Activated CD4-positive, alpha-beta T cell treated with anti-CD3 and anti-CD28 coated beads, Interleukin-2, amount 10 ng/mL, durations not matched to agents 24 days and 14 days (primary cell): ENCODE results near the gene WFDC1. TPM values are rescaled to one million over a fixed set of nuclear protein-coding genes. Genes with fewer than 3 reads are reported as not detected.

Source experiments
- DNase-seq: peaks from one replicate; pipeline ENCODE4 v3.0.0; 2022
- H3K27ac Mint-ChIP-seq: one replicate; pipeline ENCODE4 v1.8.0; 2022; ENCODE audit warnings: mild to moderate bottlenecking, mixed read lengths
- H3K27me3 Mint-ChIP-seq: one replicate; pipeline ENCODE4 v1.8.0; 2022; ENCODE audit warnings: mixed read lengths
- H3K36me3 Mint-ChIP-seq: one replicate; pipeline ENCODE4 v1.8.0; 2022; ENCODE audit warnings: low read depth, mild to moderate bottlenecking, mixed read lengths
- H3K4me1 Mint-ChIP-seq: one replicate; pipeline ENCODE4 v1.8.0; 2021; ENCODE audit warnings: mixed read lengths
- H3K4me3 Mint-ChIP-seq: one replicate; pipeline ENCODE4 v1.8.0; 2022; ENCODE audit warnings: mild to moderate bottlenecking, moderate library complexity, mixed read lengths
- H3K9me3 Mint-ChIP-seq: one replicate; pipeline ENCODE4 v1.8.0; 2021; ENCODE audit warnings: mixed read lengths
- intact Hi-C: fragments of 100-400 bp; cut with micrococcal nuclease; formaldehyde crosslinking; loops from one replicate; pipeline ENCODE4 v1.15.1; 2023
- total RNA-seq: library from RNA; stranded (reverse); gene quantifications from 2 replicates; pipeline ENCODE4 v1.2.3, GENCODE V29; 2022

Gene WFDC1
- total RNA-seq, 1 donor from 2014 or later, result not detected

DNA sequence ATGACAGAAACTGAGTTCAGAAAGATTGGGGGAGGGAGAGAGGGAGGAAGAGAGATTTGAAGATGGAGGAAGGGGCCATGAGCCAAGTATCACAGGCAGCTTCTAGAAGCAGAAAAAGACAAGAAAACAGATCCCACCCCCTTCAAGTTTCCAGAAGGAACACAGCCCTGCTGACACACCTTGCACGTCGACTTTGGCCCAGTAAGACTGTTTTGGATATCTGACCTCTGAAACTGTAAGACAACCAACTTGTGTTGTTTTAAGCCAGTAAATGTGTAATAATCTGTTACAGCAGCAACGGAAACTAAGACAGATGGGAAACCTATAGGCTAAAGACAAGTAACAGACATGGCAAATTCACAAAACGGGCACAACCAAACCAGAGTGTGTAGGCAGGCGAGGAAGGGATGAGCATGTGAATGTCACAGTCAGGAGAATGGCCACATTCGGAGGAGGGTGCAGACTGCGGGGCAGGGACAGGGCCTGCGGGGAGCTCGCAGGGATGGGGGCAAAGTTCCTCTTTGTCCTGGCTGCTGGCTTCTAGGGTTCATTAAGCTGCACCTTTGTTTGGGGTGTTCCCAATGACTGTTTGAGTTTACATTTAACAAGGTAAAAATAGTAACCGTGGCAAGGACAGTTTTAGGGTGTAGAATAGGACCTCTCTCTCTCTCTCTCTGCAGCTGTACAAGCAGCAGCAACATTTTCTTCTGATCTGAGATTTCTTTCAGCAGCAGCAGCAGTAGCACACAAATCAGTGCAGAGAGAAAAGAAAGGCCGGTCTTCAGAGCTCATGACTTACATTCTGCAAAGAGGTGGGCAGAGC lies 55.4 kb downstream of the WFDC1 start:
- H3K27me3 Mint-ChIP-seq, result peaks cover 6% of the 10 kb centered on the region
- no peak for DNase-seq
- no peak overlapping the region for H3K27ac Mint-ChIP-seq
- intact Hi-C loops, result no loop called here
- H3K36me3 Mint-ChIP-seq, result no peaks in the 10 kb centered on the region
- H3K4me1 Mint-ChIP-seq, result no peaks in the 10 kb centered on the region
- H3K9me3 Mint-ChIP-seq, result no peaks in the 10 kb centered on the region
- H3K4me3 Mint-ChIP-seq, result no peak overlapping the region

- H3K9me3 Mint-ChIP-seq, result no peaks in the 10 kb centered on the region
- no peak overlapping the region for H3K27ac Mint-ChIP-seq
- H3K4me3 Mint-ChIP-seq, result no peak overlapping the region
- no peaks in the 10 kb centered on the region for H3K36me3 Mint-ChIP-seq
- H3K27me3 Mint-ChIP-seq, result peaks cover 6% of the 10 kb centered on the region
- no peak for DNase-seq
- H3K4me1 Mint-ChIP-seq, result no peaks in the 10 kb centered on the region
- intact Hi-C loops, result no loop called here
These were observed 56.2 kb downstream of the WFDC1 start for GRCh38 chr16:84350685-84351400.

- peaks cover 6% of the 10 kb centered on the region for H3K27me3 Mint-ChIP-seq
- no peak overlapping the region for H3K4me3 Mint-ChIP-seq
- no peak overlapping the region for H3K27ac Mint-ChIP-seq
- H3K36me3 Mint-ChIP-seq, result no peaks in the 10 kb centered on the region
- H3K9me3 Mint-ChIP-seq, result no peaks in the 10 kb centered on the region
- DNase-seq, result no peak
- H3K4me1 Mint-ChIP-seq, result no peaks in the 10 kb centered on the region
- intact Hi-C loops, result no loop called here
These were observed 57.0 kb downstream of the WFDC1 start for GRCh38 chr16:84351630-84352029.

DNA sequence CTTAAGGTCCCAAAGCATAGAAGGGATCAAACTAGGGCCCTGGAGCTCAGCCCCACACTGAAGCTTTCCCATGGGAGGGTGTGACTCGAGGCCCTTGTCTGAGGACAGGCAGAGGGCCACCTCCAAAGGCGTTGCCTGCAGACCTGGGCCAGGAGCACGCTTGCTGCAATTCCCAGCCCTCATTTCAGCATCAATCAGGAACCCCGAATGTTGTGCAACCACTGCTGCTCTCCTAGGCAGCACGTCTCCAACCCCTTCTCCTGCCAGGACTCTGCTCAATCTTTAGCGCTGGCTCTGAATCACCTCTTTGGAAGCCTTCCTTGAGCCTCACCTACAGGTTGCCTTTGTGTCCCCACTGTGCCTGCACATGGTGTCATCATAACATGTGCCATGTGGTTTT lies 59.6 kb downstream of the WFDC1 start:
- Mint-ChIP-seq H3K27me3 (peaks cover 8% of the 10 kb centered on the region), H3K27ac (no peak overlapping the region), H3K4me1 (peaks cover 15% of the 10 kb centered on the region), H3K4me3 (no peak overlapping the region), H3K36me3 (no peaks in the 10 kb centered on the region), H3K9me3 (no peaks in the 10 kb centered on the region)
- no peak for DNase-seq
- intact Hi-C loops, result no loop called here

- no peak for DNase-seq
- Mint-ChIP-seq H3K4me1 (peaks cover 24% of the 10 kb centered on the region), H3K27ac (no peak overlapping the region), H3K27me3 (peaks cover 7% of the 10 kb centered on the region), H3K36me3 (no peaks in the 10 kb centered on the region), H3K9me3 (peaks cover under 1% of the 10 kb centered on the region), H3K4me3 (no peak overlapping the region)
- intact Hi-C loops, result no loop called here
These were observed 60.5 kb downstream of the WFDC1 start for GRCh38 chr16:84355149-84355548.

- Mint-ChIP-seq H3K27ac (no peak overlapping the region), H3K4me1 (peaks cover 34% of the 10 kb centered on the region), H3K36me3 (no peaks in the 10 kb centered on the region), H3K4me3 (no peak overlapping the region), H3K27me3 (peaks cover 7% of the 10 kb centered on the region), H3K9me3 (peaks cover 7% of the 10 kb centered on the region)
- no peak for DNase-seq
- intact Hi-C loops, result no loop called here
These were observed 61.5 kb downstream of the WFDC1 start for GRCh38 chr16:84356176-84356575.

- DNase-seq, result no peak
- Mint-ChIP-seq H3K36me3 (no peaks in the 10 kb centered on the region), H3K9me3 (peaks cover 7% of the 10 kb centered on the region), H3K27ac (no peak overlapping the region), H3K27me3 (peaks cover 7% of the 10 kb centered on the region), H3K4me3 (no peak overlapping the region), H3K4me1 (peaks cover 34% of the 10 kb centered on the region)
- intact Hi-C loops, result no loop called here
These were observed 62.0 kb downstream of the WFDC1 start for GRCh38 chr16:84356591-84357116.

GRCh38 chr16:84357191-84357651 lies 62.5 kb downstream of the WFDC1 start:
- DNase-seq, result peak; percentile 68
- Mint-ChIP-seq H3K9me3 (peaks cover 7% of the 10 kb centered on the region), H3K36me3 (no peaks in the 10 kb centered on the region)

DNA sequence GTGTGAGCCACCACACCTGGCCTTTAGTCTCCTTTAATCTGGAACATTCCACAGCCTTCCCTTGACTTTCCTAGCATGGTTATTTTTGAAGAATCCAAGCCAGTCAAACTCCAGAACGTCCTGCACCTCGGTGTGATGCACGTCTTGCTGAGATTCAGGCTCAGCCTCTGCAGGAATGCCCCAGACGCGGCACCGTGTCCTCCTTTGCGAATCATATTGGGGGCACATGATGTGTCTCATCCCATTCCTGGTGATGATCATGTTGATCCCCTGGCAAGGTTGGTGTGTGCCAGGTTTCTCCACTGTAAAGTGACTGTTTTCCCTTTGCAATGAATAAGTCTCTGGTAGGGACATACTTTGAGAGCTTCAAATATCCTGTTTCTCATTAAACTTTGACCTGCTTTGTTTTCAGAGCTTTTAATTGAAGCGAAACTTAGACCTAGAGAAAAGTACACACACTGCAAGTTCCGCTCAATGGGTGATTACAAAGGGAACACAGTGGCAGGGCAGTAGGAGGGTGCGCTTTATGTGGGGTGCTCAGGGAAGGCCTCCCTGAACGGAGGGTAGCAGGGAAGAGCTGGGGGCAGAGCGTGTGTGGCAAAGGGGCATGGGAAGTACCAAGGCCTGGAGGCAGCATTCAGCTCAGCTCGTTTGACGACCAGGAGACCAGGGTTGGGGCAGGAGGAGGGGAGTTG lies 64.1 kb downstream of the WFDC1 start:
- no peak for DNase-seq
- intact Hi-C loops, result no loop called here
- peaks cover 7% of the 10 kb centered on the region for H3K9me3 Mint-ChIP-seq
- H3K4me1 Mint-ChIP-seq, result peaks cover 38% of the 10 kb centered on the region
- H3K27ac Mint-ChIP-seq, result peak overlapping the region; percentile 21
- H3K4me3 Mint-ChIP-seq, result no peak overlapping the region
- H3K36me3 Mint-ChIP-seq, result no peaks in the 10 kb centered on the region
- H3K27me3 Mint-ChIP-seq, result peaks cover 2% of the 10 kb centered on the region

More at GRCh38 chr16:84357191-84357651, 62.5 kb downstream of the WFDC1 start:
- H3K27ac Mint-ChIP-seq, result no peak overlapping the region
- H3K4me1 Mint-ChIP-seq, result peaks cover 36% of the 10 kb centered on the region
- intact Hi-C loops, result no loop called here
- peaks cover 6% of the 10 kb centered on the region for H3K27me3 Mint-ChIP-seq
- no peak overlapping the region for H3K4me3 Mint-ChIP-seq

DNA sequence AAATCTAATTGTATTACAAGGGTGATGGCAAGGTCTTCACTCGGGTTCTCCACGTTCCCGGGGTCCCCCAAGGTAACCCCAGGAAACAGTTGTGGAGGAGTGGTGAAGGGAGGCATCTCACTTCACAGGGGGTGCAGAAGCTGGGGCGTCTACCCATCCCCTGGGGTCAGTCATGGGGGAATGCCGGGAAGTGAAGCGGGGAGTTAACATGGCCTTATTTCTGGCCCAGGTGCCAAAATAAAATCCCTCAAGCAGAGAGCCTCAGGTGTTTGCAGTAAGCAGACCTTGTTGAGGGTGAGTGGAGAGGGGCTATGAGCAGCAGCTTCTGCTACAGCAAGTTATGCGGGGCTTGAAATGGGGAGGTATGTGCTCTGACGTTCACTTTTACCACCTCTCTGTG lies 64.6 kb downstream of the WFDC1 start:
- intact Hi-C loops, result no loop called here
- no peak overlapping the region for H3K4me3 Mint-ChIP-seq
- peaks cover 38% of the 10 kb centered on the region for H3K4me1 Mint-ChIP-seq
- H3K27ac Mint-ChIP-seq, result peak overlapping the region; percentile 21
- peaks cover 7% of the 10 kb centered on the region for H3K9me3 Mint-ChIP-seq
- H3K27me3 Mint-ChIP-seq, result peaks cover 5% of the 10 kb centered on the region
- DNase-seq, result no peak
- no peaks in the 10 kb centered on the region for H3K36me3 Mint-ChIP-seq

DNA sequence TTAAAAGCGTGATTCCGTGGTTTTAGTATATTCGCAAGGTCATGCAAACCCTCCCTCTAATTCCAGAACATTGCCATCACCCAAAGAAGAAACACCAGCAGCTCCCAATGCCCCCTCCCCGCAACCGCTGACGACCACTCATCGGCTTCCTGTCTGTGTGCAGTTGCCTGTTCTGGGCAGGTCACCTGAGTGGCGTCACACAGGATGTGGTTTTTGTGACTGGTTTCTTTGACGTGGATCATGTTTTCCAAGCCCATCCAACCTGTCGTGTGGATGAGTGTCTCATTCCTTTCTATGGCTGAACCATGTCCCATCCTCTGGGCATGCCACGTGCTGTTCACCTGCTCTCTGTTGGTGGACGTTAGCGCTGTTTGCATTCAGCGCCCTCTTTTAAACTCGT lies 65.5 kb downstream of the WFDC1 start:
- H3K27me3 Mint-ChIP-seq, result peaks cover 5% of the 10 kb centered on the region
- peaks cover 38% of the 10 kb centered on the region for H3K4me1 Mint-ChIP-seq
- H3K27ac Mint-ChIP-seq, result peak overlapping the region; percentile 57
- intact Hi-C loops, result no loop called here
- peak overlapping the region; percentile 52 for H3K4me3 Mint-ChIP-seq
- no peaks in the 10 kb centered on the region for H3K36me3 Mint-ChIP-seq
- H3K9me3 Mint-ChIP-seq, result peaks cover 7% of the 10 kb centered on the region
- DNase-seq, result peak; percentile 87

DNA sequence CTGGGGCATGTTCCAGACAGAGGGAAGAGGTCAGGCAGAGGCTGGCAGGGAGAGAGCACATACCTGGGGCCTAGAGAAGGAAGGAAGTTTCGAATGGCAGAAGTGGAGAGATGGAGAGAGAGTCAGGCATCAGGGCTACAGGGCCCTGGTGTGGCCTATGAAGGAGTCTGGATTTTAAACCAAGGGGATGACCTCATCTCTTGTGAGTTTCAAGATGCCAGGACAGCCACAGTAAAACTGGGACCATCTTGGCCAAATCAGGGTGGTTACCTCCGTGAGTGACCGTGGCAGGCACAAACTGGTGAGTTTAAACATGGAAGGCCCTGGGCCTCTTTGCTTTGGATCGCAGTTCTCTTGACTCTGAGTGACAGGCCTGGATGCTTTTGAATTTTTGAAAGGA lies 66.1 kb downstream of the WFDC1 start:
- Mint-ChIP-seq H3K9me3 (peaks cover 7% of the 10 kb centered on the region), H3K27me3 (peaks cover 5% of the 10 kb centered on the region), H3K27ac (peak overlapping the region; percentile 57), H3K4me1 (peaks cover 38% of the 10 kb centered on the region), H3K36me3 (no peaks in the 10 kb centered on the region), H3K4me3 (peak overlapping the region; percentile 52)
- DNase-seq, result no peak
- intact Hi-C loops, result no loop called here

DNA sequence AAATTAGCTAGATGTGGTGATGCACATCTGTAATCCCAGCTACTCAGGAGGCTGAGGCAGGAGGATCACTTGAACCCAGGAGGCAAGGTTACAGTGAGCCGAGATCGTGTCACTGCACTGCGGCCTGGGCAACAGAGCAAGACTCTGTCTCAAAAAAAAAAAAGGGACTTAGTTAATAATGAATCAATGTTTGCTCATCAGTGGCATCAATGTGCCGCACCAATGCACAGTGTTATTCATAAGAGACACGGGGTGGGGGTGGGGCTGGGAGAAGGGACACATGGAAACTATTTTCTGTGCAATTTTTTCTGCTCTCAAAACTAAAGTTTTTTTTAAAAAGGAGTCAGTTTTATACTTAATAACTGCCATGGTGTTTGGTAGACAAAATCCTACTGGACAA lies 66.9 kb downstream of the WFDC1 start:
- intact Hi-C loops, result no loop called here
- peaks cover 7% of the 10 kb centered on the region for H3K9me3 Mint-ChIP-seq
- no peak overlapping the region for H3K4me3 Mint-ChIP-seq
- H3K27ac Mint-ChIP-seq, result no peak overlapping the region
- H3K4me1 Mint-ChIP-seq, result peaks cover 38% of the 10 kb centered on the region
- peaks cover 12% of the 10 kb centered on the region for H3K27me3 Mint-ChIP-seq
- no peaks in the 10 kb centered on the region for H3K36me3 Mint-ChIP-seq
- no peak for DNase-seq
